IMR-90 (cell line): ENCODE results near the gene TOR1AIP2. TPM values are rescaled to one million over a fixed set of nuclear protein-coding genes. Genes with fewer than 3 reads are reported as not detected.

ENCODE experiments used
- ATAC-seq: fragments of 200-7000 bp; cut with Tn5 transposase; 2 replicates; pipeline ENCODE4 v1.9.1; 2020; ENCODE audit warnings: low read depth, mild to moderate bottlenecking, moderate library complexity
- BruUV-seq: library from RNA; stranded (reverse); fragments of 400-500 nt; replicated peaks from 2 replicates; lab custom pipeline; 2021; lab: Mats Ljungman, UMichigan
- CTCF ChIA-PET: fragments of 300-600 bp; formaldehyde crosslinking; extraction: SDS; loops from one replicate; lab custom pipeline; 2021; ENCODE audit warnings: antibody characterized with exemption; lab: Yijun Ruan, JAX
- POLR2A ChIA-PET: fragments of 300-600 bp; sonication (Branson Sonifier 250); formaldehyde crosslinking; loops from one replicate; lab custom pipeline; 2022; ENCODE audit warnings: antibody characterized with exemption; ENCODE audit not compliant: unreplicated experiment; lab: Charles Lee
- DNase-seq: peaks from one replicate; pipeline ENCODE4 v3.0.0; 2013
- H2AFZ ChIP-seq: replicated peaks from 2 replicates; pipeline ENCODE3; 2013; ENCODE audit warnings: low read length, mild to moderate bottlenecking; ENCODE audit not compliant: poor library complexity
- H2AK5ac ChIP-seq: 2 replicates; pipeline ENCODE4 v1.6.1; 2013; ENCODE audit warnings: low read depth, low read length, inconsistent platforms
- H2AK9ac ChIP-seq: replicated peaks from 2 replicates; pipeline ENCODE3; 2013; ENCODE audit warnings: mild to moderate bottlenecking, low read depth, low read length, moderate library complexity; ENCODE audit not compliant: poor library complexity
- H2BK120ac ChIP-seq: 2 replicates; pipeline ENCODE4 v1.6.1; 2013; ENCODE audit warnings: low read depth, low read length, inconsistent platforms
- H2BK15ac ChIP-seq: 3 replicates; pipeline ENCODE4 v1.6.1; 2013; ENCODE audit warnings: low read depth, low read length, inconsistent platforms
- H2BK20ac ChIP-seq: 2 replicates; pipeline ENCODE4 v1.6.1; 2013; ENCODE audit warnings: low read depth, mild to moderate bottlenecking, inconsistent platforms, low read length, moderate library complexity
- H2BK5ac ChIP-seq: 2 replicates; pipeline ENCODE4 v1.6.1; 2013; ENCODE audit warnings: mild to moderate bottlenecking, low read depth, low read length, inconsistent platforms; ENCODE audit not compliant: poor library complexity, severe bottlenecking
- H3K14ac ChIP-seq: replicated peaks from 2 replicates; pipeline ENCODE4 v1.6.1; 2013; ENCODE audit warnings: low read depth, low read length, inconsistent platforms
- H3K18ac ChIP-seq: 2 replicates; pipeline ENCODE4 v1.6.1; 2013; ENCODE audit warnings: low read depth, low read length, control low read depth
- H3K23ac ChIP-seq: 2 replicates; pipeline ENCODE4 v1.6.1; 2013; ENCODE audit warnings: low read depth, low read length, inconsistent platforms
- H3K27ac ChIP-seq: 2 replicates; pipeline ENCODE4 v1.5.1; 2013; ENCODE audit warnings: mild to moderate bottlenecking, control low read depth, low read length; ENCODE audit not compliant: insufficient read depth
- H3K27me3 ChIP-seq: 2 replicates; pipeline ENCODE4 v1.6.1; 2013; ENCODE audit warnings: low read length; ENCODE audit not compliant: control insufficient read depth, insufficient read depth
- H3K36me3 ChIP-seq: 2 replicates; pipeline ENCODE4 v1.6.1; 2013; ENCODE audit warnings: low read length, mixed read lengths; ENCODE audit not compliant: control insufficient read depth, insufficient read depth
- H3K4ac ChIP-seq: 2 replicates; pipeline ENCODE4 v1.6.1; 2013; ENCODE audit warnings: low read depth, low read length, inconsistent platforms
- H3K4me1 ChIP-seq: 2 replicates; pipeline ENCODE4 v1.6.1; 2013; ENCODE audit warnings: low read length, mixed read lengths; ENCODE audit not compliant: control insufficient read depth, insufficient read depth
- H3K4me2 ChIP-seq: 2 replicates; pipeline ENCODE4 v1.6.1; 2013; ENCODE audit warnings: low read depth, mild to moderate bottlenecking, control low read depth, low read length, moderate library complexity
- H3K4me3 ChIP-seq: 2 replicates; pipeline ENCODE4 v1.5.1; 2013; ENCODE audit warnings: low read depth, mild to moderate bottlenecking, control low read depth, low read length, moderate library complexity; ENCODE audit not compliant: insufficient read depth
- H3K56ac ChIP-seq: 2 replicates; pipeline ENCODE4 v1.6.1; 2013; ENCODE audit warnings: low read length, inconsistent platforms; ENCODE audit not compliant: insufficient read depth; ENCODE audit errors: extremely low read depth
- H3K79me1 ChIP-seq, 2 experiments: 2 replicates each; pipeline ENCODE4 v1.6.1; 2013; ENCODE audit warnings: low read length in 2 of 2, inconsistent platforms in 1 of 2, low read depth in 1 of 2
- H3K9ac ChIP-seq: 2 replicates; pipeline ENCODE4 v1.6.1; 2013; ENCODE audit warnings: low read depth, low read length, control low read depth
- H3K9me1 ChIP-seq: 2 replicates; pipeline ENCODE4 v1.6.1; 2013; ENCODE audit warnings: low read length, inconsistent platforms; ENCODE audit not compliant: insufficient read depth
- H3K9me3 ChIP-seq: 2 replicates; pipeline ENCODE4 v1.6.1; 2013; ENCODE audit warnings: low read length; ENCODE audit not compliant: control insufficient read depth, insufficient read depth
- H4K20me1 ChIP-seq: 2 replicates; pipeline ENCODE4 v1.6.1; 2013; ENCODE audit warnings: low read length, inconsistent platforms; ENCODE audit not compliant: insufficient read depth
- H4K5ac ChIP-seq: 2 replicates; pipeline ENCODE4 v1.6.1; 2013; ENCODE audit warnings: mild to moderate bottlenecking, low read depth, low read length, control low read depth
- H4K8ac ChIP-seq, 2 experiments: 2 replicates each; pipeline ENCODE4 v1.6.1; 2013; ENCODE audit warnings: low read depth in 2 of 2, low read length in 2 of 2, control low read depth in 1 of 2, inconsistent platforms in 1 of 2
- H4K91ac ChIP-seq: 2 replicates; pipeline ENCODE4 v1.6.1; 2013; ENCODE audit warnings: low read depth, low read length, inconsistent platforms; ENCODE audit not compliant: insufficient read depth
- BHLHE40 ChIP-seq: fragments of 150-350 bp; IDR thresholded peaks from 2 replicates; pipeline ENCODE4 v1.6.1; 2016; ENCODE audit warnings: mild to moderate bottlenecking, low read depth, low read length
- CEBPB ChIP-seq: IDR thresholded peaks from 2 replicates; pipeline ENCODE4 v1.6.1; 2012; ENCODE audit warnings: low read depth, low read length, improper control_type of control experiment
- CHD1 ChIP-seq: IDR thresholded peaks from 2 replicates; pipeline ENCODE4 v1.6.1; 2012; ENCODE audit warnings: low read depth, low read length, improper control_type of control experiment
- CTCF ChIP-seq: conservative IDR thresholded peaks from 2 replicates; pipeline ENCODE4 v1.5.1; 2012; ENCODE audit warnings: mild to moderate bottlenecking, low read depth, low read length, improper control_type of control experiment
- MAFK ChIP-seq: IDR thresholded peaks from 2 replicates; pipeline ENCODE4 v1.6.1; 2012; ENCODE audit warnings: low read depth, low read length, improper control_type of control experiment
- POLR2A ChIP-seq: IDR thresholded peaks from 2 replicates; pipeline ENCODE4 v1.6.1; 2012; ENCODE audit warnings: mild to moderate bottlenecking, low read depth, low read length
- RCOR1 ChIP-seq: IDR thresholded peaks from 2 replicates; pipeline ENCODE4 v1.6.1; 2012; ENCODE audit warnings: mild to moderate bottlenecking, low read length, improper control_type of control experiment; ENCODE audit not compliant: insufficient replicate concordance
- RFX5 ChIP-seq: IDR thresholded peaks from 2 replicates; pipeline ENCODE4 v1.8.0; 2012; ENCODE audit warnings: low read depth, mild to moderate bottlenecking, low read length, moderate library complexity
- USF2 ChIP-seq: fragments of 150-350 bp; IDR thresholded peaks from 2 replicates; pipeline ENCODE4 v1.6.1; 2017; ENCODE audit warnings: mild to moderate bottlenecking, antibody characterized with exemption, low read length, low read depth
- WGBS, 2 experiments: methylation state at CpG; one replicate each; pipeline versions ENCODE4 v1.1.5 to v1.1.7; 2013; ENCODE audit warnings: missing lambda C conversion rate in 2 of 2; ENCODE audit not compliant: insufficient read length in 1 of 2; ENCODE audit errors: extremely low coverage in 2 of 2; 5-methylcytosine and 5-hydroxymethylcytosine counted together
- dilution Hi-C: fragments of 300-500 bp; cut with HindIII; formaldehyde crosslinking; loops from one replicate; pipeline ENCODE4 v1.14.3; 2018; ENCODE audit warnings: low sequenced_read_pairs; ENCODE audit not compliant: unreplicated experiment
- in situ Hi-C: fragments of 300-500 bp; cut with MboI; formaldehyde crosslinking; loops from 3 replicates; pipeline ENCODE4 v1.14.3; 2019; ENCODE audit warnings: low sequenced_read_pairs, inconsistent platforms, mixed read lengths
- intact Hi-C: fragments of 100-400 bp; cut with micrococcal nuclease; formaldehyde crosslinking; loops from 2 replicates; pipeline ENCODE4 v1.10.0; 2022
- polyA plus RNA-seq, 3 experiments: library from polyadenylated mRNA; depleted of rRNA; stranded (reverse); fragments of >200 nt; gene quantifications; 2 replicates each; pipeline ENCODE4 v1.2.3, GENCODE V29; 2012; ENCODE audit warnings: low replicate concordance in 1 of 3
- total RNA-seq: library from RNA; depleted of rRNA; stranded (reverse); fragments of >200 nt; gene quantifications from 2 replicates; pipeline ENCODE4 v1.2.3, GENCODE V29; 2012

TOR1AIP2 gene
- total and polyA plus RNA-seq, 2 of the 4 experiments (the other 2 are of a cell fraction), result 20.7 to 85.0 TPM

GRCh38 chr1:179857009-179857408, 20.6 kb downstream of the TOR1AIP2 start:
- Histone ChIP-seq H3K23ac (no peak overlapping the region), H2BK20ac (no peak overlapping the region), H3K9me3 (no peaks in the 10 kb centered on the region), H3K18ac (no peak overlapping the region), H2AFZ (no peak overlapping the region), H2AK5ac (no peak overlapping the region), H3K27me3 (no peaks in the 10 kb centered on the region), H4K20me1 (no peaks in the 10 kb centered on the region), H3K4me2 (no peak overlapping the region), H3K4ac (no peak overlapping the region), H4K5ac (no peak overlapping the region), H3K4me3 (no peak overlapping the region), H3K4me1 (no peaks in the 10 kb centered on the region), H2BK120ac (no peak overlapping the region), H3K27ac (no peak overlapping the region), H3K9ac (no peak overlapping the region), H3K9me1 (no peaks in the 10 kb centered on the region), H3K79me1 (peaks cover 9 to 14% of the 10 kb centered on the region in 2 experiments; a peak in 2 of 4 replicates), H3K36me3 (peaks cover 21% of the 10 kb centered on the region), H4K91ac (no peak overlapping the region), H4K8ac (no peak overlapping the region), H3K56ac (no peak overlapping the region), H2BK5ac (no peak overlapping the region), H3K14ac (no peak overlapping the region), H2BK15ac (no peak overlapping the region), H2AK9ac (no peak overlapping the region)
- CTCF ChIA-PET, result no interaction called here
- intact Hi-C loops (no loop called here), in situ Hi-C loops (loop anchor here (25.0 kb wide), 1 partner anchor 555 kb away; no protein-coding TSS in a partner anchor), dilution Hi-C loops (no loop called here)
- ATAC-seq (no peak), DNase-seq (no peak)
- TF ChIP-seq POLR2A, result no peak
- TF ChIP-seq CHD1, result no peak
- TF ChIP-seq CEBPB, result no peak
- TF ChIP-seq USF2, result no peak
- no peak for TF ChIP-seq RFX5
- no peak for TF ChIP-seq MAFK
- no peak for TF ChIP-seq CTCF
- no peak for TF ChIP-seq RCOR1
- TF ChIP-seq BHLHE40, result no peak
- BruUV-seq, result no TSS peak
- POLR2A ChIA-PET, result no interaction called here
- WGBS, 2 experiments, result no CpG with 5 or more reads among the region's 4 CpGs
